Stimulated activated CD4-positive, alpha-beta T cell treated with anti-CD3 and anti-CD28 coated beads, Interleukin-1b, Interleukin-23, amount 100 ng/mL, for 4 hours (primary cell): ENCODE data around the gene NOX5.

Experiments
- DNase-seq, 2 donors: peaks; one replicate each; pipeline ENCODE4 v3.0.0-alpha.2; 2020; ENCODE audit warnings: low read depth in 2 of 2

Gene NOX5

DNA sequence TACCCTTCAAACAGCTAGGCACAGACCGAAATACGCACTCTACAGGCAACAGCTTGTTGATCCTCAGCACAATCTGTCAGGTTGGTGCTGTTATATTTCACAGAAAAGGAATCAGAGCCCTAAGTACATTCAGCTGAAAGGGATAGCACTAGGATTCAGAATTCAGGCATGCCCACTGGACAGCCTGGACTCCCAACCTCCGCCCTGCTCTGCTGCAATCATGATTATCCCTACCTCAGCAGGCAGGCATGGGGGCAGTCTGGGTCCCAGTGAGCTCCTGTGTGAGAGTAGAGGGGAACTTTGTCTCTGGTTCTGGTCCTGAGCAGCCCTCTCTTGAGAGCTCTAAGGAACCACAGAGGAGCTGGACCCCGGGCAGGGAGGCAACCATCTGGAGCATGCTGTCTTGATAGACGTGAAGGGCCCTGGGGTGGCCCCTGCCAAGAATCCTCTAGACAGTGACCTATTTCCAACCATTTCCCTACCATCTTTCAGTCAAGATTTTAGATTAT, 23.4 kb upstream of the NOX5 start:
- DNase-seq: no peak

DNA sequence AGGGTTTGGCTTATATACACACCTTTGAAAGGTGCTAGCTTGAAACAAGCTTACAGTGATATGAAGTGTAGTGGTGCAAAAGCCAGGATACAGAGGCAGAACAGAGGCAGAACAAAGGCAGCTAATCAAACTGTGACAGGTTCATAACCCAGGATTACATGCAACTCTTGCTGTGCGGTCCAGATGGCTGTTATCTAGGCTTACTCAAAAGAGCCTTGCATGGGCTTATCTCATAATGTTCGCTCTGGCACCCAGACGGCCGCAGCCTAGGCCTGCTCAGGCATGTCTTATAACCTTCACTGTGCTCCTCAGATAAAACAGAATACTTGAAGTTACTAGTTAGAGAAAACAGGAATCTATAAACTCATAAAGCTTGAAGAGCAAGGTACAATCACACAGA, 22.8 kb upstream of the NOX5 start:
- no peak for DNase-seq

DNA sequence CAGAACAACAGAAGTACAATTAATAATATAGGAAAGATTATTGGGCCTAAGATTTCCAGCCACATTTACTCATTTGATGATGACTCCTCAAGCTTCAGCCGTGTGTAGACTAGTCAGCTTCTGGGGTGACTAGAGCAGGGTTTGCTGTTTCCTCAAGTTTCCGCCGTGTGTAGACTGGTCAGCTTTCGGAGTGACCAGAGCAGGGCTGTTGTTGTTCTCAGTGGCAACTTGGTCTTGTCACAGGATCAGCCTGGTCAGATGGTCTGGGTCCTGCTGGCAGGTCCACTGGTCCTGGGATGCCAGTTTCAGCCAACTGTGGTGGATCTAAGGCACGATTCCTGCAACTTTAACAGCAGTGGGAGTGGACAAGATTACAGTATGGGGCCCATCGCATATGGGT, 21.8 kb upstream of the NOX5 start:
- DNase-seq: no peak

- no peak for DNase-seq
These were observed 21.2 kb upstream of the NOX5 start for GRCh38 chr15:68993276-68993675.

- DNase-seq: no peak
These were observed 20.3 kb upstream of the NOX5 start for GRCh38 chr15:68994149-68994548.

DNA sequence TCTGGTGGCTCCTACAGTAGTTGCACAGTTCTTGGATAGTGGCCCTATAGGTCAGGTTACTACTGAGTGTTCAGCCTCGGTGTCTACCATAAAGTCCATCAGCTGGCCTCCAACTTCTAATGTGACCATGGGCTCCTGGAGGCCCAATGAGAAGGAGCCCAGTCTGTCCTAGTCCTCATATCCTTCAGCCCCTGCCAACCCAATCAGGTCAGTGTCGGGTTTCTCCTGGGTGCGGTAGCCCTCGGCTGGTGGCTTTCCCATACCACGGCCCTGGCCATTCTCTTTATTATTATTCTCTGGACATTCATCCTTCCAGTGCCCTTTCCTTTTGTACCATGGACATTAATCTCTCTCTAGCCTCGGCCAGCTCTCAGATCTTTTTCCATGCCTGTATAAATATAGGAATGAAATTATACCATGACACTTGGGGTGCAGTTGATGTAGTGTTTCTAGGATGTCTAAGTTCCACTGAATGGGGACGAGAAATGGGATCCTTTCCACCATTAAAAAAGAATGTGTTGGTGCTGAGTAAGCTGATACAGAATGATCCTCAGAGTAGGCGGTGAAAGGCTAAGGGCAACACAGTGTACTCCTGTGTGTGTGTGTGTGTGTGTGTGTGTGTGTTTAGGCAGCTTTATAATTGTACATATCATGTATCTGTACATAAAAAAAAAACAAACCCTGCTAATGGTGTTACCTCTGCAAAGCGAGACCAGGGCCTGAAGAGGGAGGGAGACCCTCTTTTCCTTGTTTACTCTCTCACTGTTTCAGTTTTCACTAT, 19.3 kb upstream of the NOX5 start:
- no peak for DNase-seq

- no peak for DNase-seq
These were observed 17.4 kb upstream of the NOX5 start for GRCh38 chr15:68997050-68997449.

DNA sequence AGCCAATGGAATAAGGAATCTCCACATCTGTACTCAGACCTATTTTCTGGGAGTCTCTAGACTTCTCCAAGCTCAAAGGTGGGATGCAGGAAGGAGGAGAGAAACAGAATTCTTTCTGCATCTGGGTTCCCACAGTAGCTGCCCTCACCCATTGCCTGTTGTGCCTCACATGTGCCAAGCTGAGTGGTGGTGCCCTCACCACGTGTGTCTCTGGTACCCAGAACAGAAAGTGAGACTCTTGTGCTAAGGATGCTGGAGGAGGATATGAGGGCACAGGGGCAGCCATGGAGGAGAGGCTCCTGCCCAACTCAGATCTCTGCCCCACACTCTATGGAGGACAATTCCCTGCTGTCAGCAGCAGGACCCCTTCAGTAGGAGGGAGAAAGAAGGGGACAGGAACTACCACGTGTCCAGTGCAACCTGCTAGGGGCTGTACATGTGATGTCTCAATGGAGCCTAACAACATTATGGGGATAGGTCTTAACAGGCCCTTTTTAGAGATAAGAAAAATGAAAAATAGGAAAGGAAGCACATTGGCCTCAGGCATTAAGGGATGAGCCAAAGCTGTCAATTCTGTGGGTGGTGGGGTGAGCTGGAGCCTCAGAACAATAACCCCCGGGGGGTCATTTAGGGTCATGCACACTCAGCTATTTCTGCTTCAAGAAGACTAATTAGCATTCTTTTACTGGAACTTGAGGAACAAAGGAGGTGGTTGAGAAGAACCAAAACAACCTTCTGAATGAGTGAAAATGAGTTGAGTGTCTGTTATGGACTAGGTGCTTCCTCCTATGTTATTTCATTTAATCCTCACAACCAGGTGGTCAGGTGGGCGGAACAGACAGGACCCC, 16.3 kb upstream of the NOX5 start:
- no peak for DNase-seq

GRCh38 chr15:68999091-68999490, 15.4 kb upstream of the NOX5 start:
- DNase-seq: no peak

DNA sequence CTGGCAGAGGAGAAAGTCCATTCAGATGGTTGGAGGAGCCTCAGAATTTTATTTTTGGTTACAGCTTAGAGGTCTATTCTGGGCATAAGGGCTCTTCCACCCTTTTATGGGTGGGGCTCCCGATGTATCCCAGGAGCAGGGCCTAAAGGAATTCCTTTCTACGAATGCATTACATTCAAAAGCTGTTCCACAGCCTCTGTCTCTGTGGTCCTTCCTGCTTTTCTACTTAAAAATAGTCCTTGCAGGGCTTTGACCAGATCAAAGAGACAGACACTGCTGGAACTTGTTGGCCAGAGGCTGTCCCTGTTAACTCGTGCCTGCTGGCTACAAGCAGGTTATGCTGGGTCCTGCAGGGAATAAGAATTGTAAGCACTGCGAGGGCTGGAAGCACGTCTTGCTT, 14.4 kb upstream of the NOX5 start:
- no peak for DNase-seq

- DNase-seq: no peak
These were observed 13.6 kb upstream of the NOX5 start for GRCh38 chr15:69000725-69001503.

- no peak for DNase-seq
These were observed 11.7 kb upstream of the NOX5 start for GRCh38 chr15:69002783-69003182.

DNA sequence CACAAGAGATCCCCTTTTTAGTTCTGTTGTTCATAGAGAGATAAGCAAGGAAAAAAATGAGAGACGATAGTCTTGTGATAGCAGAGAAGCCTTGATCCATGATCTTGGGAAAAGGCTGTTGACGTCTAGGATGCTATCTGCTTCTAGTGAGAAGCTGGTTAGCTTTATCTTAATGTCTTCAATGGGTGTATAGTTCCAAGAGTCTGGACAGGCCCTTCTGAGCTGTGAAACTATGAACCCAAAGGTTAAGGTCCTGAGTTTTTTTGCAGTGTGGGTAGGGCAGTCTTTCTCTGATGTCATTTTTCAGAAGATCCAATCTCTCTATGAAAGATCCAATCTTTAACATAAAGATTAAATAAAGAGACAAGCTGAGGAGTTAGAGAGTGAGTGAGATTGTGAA, 10.5 kb upstream of the NOX5 start:
- no peak for DNase-seq

GRCh38 chr15:69008056-69008455, 6.4 kb upstream of the NOX5 start:
- DNase-seq: no peak

- DNase-seq: no peak
These were observed 5.2 kb upstream of the NOX5 start for GRCh38 chr15:69009341-69009740.

DNA sequence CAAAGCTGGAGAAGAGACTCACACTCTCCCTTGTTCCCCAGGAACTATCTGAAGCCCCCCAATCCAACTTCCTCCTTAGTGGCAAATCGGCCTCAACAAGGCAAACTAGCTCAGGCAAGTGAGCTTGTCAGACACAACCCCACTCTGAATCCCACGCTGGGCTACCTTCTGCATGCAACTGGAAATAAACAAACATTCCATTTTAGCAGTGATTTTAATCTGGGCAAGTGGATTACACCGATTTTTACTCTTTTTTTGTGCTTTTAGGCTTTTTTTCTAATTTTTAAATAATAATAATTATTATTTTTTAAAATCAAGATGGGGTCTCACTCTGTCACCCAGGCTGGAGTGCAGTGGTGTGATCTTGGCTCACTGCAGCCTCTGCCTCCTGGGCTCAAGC, 2.9 kb upstream of the NOX5 start:
- no peak for DNase-seq

DNA sequence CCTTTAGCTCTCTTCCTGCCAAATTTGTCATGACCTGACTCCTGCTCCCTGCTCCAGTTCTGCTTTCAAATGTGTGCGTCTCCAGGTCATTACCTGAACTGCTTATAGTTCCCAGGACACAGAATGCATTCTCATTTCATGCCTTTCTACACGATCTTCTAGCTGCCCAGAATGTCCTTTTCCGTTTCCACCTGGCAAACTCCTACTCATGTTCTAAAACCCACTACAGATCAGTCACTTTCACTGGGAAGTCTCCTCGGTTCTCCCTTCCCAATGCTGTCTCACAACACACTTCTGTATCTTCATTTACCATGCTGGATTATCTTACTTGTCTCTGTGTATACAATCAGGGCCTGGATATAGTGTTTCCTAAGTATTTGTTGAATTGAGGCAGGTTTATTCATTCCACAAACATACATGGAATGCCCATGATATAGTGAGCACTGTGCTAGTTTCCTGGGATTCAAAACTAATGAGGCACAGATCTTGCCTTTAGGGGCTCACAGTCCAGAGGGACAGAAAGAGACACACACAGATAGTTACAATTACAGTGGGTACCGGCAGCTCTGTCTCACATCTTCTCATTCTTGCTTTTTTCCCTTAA, 1.6 kb upstream of the NOX5 start:
- no peak for DNase-seq

GRCh38 chr15:69013726-69014406, 629 bp upstream of the NOX5 start:
- no peak for DNase-seq

DNA sequence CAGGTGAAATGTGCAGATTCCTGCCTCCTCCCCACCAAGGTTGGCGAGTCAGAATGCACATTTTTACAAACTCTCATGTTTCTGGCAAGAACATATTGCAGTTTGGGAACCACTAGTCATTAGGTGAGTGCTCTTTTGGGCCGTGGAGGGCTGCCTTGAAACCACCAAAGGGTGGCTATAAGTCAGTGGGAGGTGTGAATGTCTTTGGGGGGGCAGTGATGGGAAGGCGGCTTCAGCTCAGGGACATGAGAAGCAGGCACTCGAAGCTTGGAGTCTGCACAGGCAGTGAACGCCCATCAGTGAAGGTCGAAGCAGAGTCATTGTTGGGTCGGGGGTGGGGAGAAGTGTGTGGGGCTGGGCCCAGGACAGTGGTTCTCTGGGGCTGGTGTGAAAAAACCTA, 1.1 kb downstream of the NOX5 start:
- no peak for DNase-seq

DNA sequence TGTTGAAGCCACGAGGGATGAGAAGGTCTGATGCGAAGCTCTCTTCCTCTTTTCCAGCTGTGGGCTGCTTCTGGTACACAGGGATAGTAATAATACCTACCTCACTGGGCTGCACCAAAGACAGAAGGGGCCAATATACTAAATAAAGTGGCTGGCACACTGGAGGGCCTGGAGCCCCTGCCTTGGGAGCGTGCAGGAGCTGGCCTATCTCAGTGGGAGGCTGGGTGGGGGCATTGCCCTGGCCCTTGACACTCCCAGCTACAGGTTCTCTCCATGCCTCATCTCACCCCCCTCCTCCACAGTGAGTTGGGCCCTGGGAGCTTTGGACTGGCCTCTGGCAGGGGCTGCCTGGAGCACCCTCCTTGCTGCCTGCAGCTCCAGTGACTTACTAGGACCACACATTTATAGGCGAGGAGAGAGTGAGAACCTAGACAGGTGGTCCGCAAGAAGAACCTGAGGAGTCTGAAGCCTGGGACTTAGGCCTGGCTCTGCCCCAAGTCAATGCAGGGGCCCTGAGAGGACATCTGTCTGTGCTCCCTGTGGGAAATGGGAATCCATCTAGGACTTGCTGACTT, 1.6 kb downstream of the NOX5 start:
- DNase-seq: no peak

DNA sequence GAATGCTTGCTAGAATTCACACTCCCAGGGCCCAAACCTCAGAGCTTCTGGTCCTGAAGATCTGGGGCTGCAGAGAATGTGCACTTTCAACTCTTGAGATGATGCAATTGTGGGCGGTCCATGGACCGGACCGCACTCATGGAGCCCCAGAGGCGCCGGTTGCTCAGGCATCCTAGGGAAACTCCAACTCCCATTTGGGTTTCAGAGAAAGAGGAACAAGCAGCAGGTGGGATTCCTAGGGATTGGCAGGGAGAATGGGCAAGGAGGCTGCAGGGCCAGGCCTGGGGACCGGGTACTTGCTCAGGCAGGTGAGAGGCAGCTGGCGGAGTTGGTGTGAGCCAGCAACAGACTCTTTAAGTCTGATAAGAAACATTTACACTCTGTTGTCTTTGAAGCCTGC, 3.5 kb downstream of the NOX5 start:
- no peak for DNase-seq
